Measurements from ENCODE around the gene FOS. TPM values are rescaled to one million over a fixed set of nuclear protein-coding genes. Genes with fewer than 3 reads are reported as not detected.
A peak's percentile ranks its signal among the peaks of the same experiment; 100 is the strongest.

FOS gene
- total RNA-seq, 1 donor from 2014 or later, result 32.9 TPM

DNA sequence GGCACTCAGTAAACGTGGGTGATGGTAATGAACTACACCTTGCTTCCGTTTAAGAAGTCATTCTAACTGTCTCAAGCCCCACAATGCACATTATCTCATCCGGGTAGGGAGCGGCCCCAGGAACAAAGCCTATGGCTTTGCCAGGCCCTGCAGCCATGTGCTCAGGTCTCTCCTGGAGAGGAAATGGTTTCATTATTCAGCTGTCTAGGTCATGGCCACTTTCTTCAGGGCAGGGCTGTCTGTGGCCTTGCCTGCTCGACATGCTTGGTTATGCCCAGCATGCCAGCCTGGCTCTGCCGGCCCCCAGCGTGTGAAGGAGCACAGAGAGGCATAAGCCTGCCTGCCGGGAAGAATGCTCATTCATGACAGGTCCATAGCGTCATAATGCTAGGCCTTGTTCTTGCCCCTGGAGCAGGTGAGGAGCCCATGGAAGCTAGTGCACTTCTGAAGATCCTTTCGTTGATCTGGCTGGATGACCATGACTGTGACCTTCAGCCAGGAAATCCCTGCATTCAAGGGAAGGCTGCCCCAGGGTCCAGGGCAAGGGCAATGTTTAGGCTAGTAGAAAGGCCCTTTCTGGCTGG, 26.3 kb upstream of the FOS start:
- Mint-ChIP-seq H3K27me3 (ENCODE audit: insufficient read depth, low read depth) (peaks cover 13% of the 10 kb centered on the region), H3K9me3 (no peaks in the 10 kb centered on the region), H3K4me1 (peaks cover 16% of the 10 kb centered on the region), H3K36me3 (no peaks in the 10 kb centered on the region), H3K27ac (no peak overlapping the region), H3K4me3 (no peak overlapping the region)
- H3K9me3 ChIP-seq (ENCODE audit: low read depth), result no peaks in the 10 kb centered on the region
- H2AFZ ChIP-seq (replicated peaks), result no peak overlapping the region
- H4K20me1 ChIP-seq (ENCODE audit: low read depth), result no peaks in the 10 kb centered on the region
- H3K4me3 ChIP-seq, result no peak overlapping the region
- H3K27ac ChIP-seq, result no peak overlapping the region
- no peaks in the 10 kb centered on the region for H3F3A ChIP-seq (ENCODE audit: low read depth)
- H3K4me2 ChIP-seq, result no peak overlapping the region
- no peaks in the 10 kb centered on the region for H3K36me3 ChIP-seq
- TF ChIP-seq EZH2 (IDR thresholded peaks at IDR 0.05) (no peak), EZH2phosphoT487 (IDR thresholded peaks at IDR 0.05) (no peak)
- TF ChIP-seq, protein P1, sequence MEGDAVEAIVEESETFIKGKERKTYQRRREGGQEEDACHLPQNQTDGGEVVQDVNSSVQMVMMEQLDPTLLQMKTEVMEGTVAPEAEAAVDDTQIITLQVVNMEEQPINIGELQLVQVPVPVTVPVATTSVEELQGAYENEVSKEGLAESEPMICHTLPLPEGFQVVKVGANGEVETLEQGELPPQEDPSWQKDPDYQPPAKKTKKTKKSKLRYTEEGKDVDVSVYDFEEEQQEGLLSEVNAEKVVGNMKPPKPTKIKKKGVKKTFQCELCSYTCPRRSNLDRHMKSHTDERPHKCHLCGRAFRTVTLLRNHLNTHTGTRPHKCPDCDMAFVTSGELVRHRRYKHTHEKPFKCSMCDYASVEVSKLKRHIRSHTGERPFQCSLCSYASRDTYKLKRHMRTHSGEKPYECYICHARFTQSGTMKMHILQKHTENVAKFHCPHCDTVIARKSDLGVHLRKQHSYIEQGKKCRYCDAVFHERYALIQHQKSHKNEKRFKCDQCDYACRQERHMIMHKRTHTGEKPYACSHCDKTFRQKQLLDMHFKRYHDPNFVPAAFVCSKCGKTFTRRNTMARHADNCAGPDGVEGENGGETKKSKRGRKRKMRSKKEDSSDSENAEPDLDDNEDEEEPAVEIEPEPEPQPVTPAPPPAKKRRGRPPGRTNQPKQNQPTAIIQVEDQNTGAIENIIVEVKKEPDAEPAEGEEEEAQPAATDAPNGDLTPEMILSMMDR (IDR thresholded peaks at IDR 0.05), result no peak
- no peak overlapping the region for H3K9ac ChIP-seq
- H3K4me1 ChIP-seq, result peaks cover 5% of the 10 kb centered on the region
- DNase-seq (ENCODE audit: low spot score), result no peak
- H3K27me3 ChIP-seq, result no peaks in the 10 kb centered on the region
- no peaks in the 10 kb centered on the region for H3K79me2 ChIP-seq (ENCODE audit: low read depth)

DNA sequence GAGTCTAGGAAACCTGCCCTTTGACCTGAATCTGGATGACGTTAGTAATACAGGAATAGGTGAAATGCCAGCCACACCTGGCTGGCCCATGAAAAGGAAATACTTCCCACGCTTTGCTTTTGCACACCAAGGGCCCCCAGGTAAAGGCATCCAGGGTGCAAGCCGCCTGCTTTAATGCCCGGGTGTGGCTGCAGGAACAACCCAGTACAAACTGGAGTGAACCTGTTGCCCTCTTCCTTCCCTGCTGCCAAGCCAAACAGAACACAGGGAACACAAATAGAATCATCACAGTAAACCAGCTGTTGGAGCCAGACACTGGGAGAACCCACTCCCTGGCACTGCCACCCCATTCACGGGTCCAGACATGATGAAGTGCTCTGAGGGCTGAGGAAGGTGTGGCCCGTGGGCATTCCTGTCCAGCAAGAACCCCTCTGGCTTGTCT, 24.2 kb upstream of the FOS start:
- H3K36me3 Mint-ChIP-seq, result peaks cover 1% of the 10 kb centered on the region
- Histone ChIP-seq H3K4me3 (no peak overlapping the region), H3K79me2 (ENCODE audit: low read depth) (no peaks in the 10 kb centered on the region), H3K36me3 (no peaks in the 10 kb centered on the region), H3K27me3 (no peaks in the 10 kb centered on the region), H3K9ac (no peak overlapping the region), H4K20me1 (ENCODE audit: low read depth) (no peaks in the 10 kb centered on the region), H3K4me2 (no peak overlapping the region), H3K4me1 (peaks cover 5% of the 10 kb centered on the region), H3K9me3 (ENCODE audit: low read depth) (no peaks in the 10 kb centered on the region), H2AFZ (replicated peaks) (peak overlapping the region; percentile 53), H3F3A (ENCODE audit: low read depth) (peaks cover 8% of the 10 kb centered on the region), H3K27ac (no peak overlapping the region)
- H3K4me3 Mint-ChIP-seq, result no peak overlapping the region
- no peaks in the 10 kb centered on the region for H3K9me3 Mint-ChIP-seq
- TF ChIP-seq EZH2phosphoT487 (IDR thresholded peaks at IDR 0.05) (no peak), EZH2 (IDR thresholded peaks at IDR 0.05) (no peak)
- TF ChIP-seq, protein P1 (IDR thresholded peaks at IDR 0.05), result no peak
- DNase-seq (ENCODE audit: low spot score), result no peak
- no peak overlapping the region for H3K27ac Mint-ChIP-seq
- H3K27me3 Mint-ChIP-seq (ENCODE audit: insufficient read depth, low read depth), result peaks cover 10% of the 10 kb centered on the region
- H3K4me1 Mint-ChIP-seq, result peaks cover 31% of the 10 kb centered on the region

DNA sequence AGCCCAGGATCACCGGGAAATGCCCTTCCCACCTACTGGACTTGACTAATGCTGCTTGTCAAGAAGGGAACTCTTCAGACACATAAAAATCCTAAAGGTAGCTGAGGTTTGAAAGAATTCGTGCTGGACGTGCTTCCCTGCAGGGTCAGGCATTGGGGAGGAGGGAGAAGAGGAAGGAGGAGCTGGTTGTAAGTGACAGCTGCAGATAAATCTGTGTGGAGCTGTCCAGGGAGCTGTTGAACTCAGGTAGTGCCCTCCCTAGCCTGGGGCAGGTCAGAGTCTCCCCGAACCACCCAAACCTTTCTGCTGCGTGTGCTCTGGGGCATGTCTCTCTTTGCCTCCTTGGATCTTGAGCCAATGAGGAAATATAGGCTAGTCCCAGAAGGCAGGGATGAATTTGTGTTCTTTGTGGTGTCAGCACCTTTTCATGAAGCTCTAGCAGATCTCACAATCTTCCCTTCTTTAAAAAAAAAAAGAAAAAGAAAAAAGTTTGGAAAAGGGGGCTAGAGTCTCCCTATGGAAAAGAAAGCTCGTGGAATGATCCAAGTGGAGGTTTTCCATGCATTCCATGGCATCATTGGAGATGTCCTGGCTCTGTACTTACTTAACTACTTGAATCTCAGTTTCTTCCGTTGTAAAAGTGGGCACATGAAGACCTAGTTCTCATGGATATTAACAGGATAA, 23.6 kb upstream of the FOS start:
- Histone ChIP-seq H3K9ac (no peak overlapping the region), H3K79me2 (ENCODE audit: low read depth) (no peaks in the 10 kb centered on the region), H3K36me3 (no peaks in the 10 kb centered on the region), H3F3A (ENCODE audit: low read depth) (peaks cover 8% of the 10 kb centered on the region), H3K4me1 (peaks cover 5% of the 10 kb centered on the region), H2AFZ (replicated peaks) (peak overlapping the region; percentile 53), H4K20me1 (ENCODE audit: low read depth) (no peaks in the 10 kb centered on the region), H3K9me3 (ENCODE audit: low read depth) (no peaks in the 10 kb centered on the region), H3K27ac (no peak overlapping the region), H3K4me3 (no peak overlapping the region), H3K4me2 (no peak overlapping the region), H3K27me3 (no peaks in the 10 kb centered on the region)
- H3K4me1 Mint-ChIP-seq, result peaks cover 35% of the 10 kb centered on the region
- H3K36me3 Mint-ChIP-seq, result peaks cover 1% of the 10 kb centered on the region
- TF ChIP-seq, protein P1 (IDR thresholded peaks at IDR 0.05), result no peak
- TF ChIP-seq EZH2 (IDR thresholded peaks at IDR 0.05) (no peak), EZH2phosphoT487 (IDR thresholded peaks at IDR 0.05) (no peak)
- H3K27me3 Mint-ChIP-seq (ENCODE audit: insufficient read depth, low read depth), result peaks cover 10% of the 10 kb centered on the region
- H3K9me3 Mint-ChIP-seq, result no peaks in the 10 kb centered on the region
- peak overlapping the region; percentile 95 for H3K27ac Mint-ChIP-seq
- H3K4me3 Mint-ChIP-seq, result no peak overlapping the region
- peak; percentile 11 for DNase-seq (ENCODE audit: low spot score)

Measured in neural progenitor cell (in vitro differentiated cells).